NB4 (cell line): Measurements from ENCODE around the gene TOGARAM2.

ENCODE experiments used
- DNase-seq: peaks from one replicate; pipeline ENCODE4 v3.0.0; 2010; ENCODE audit warnings: low read depth
- H3K4me3 ChIP-seq: one replicate; pipeline ENCODE4 v1.5.1; 2011; ENCODE audit warnings: mild to moderate bottlenecking, low read depth, low read length, moderate library complexity
- CTCF ChIP-seq: IDR thresholded peaks from one replicate; pipeline ENCODE4 v1.5.1; 2012; ENCODE audit warnings: low read depth, low read length
- MAX ChIP-seq: IDR thresholded peaks from 2 replicates; pipeline ENCODE4 v1.6.1; 2011; ENCODE audit warnings: low read depth, low read length
- MYC ChIP-seq: IDR thresholded peaks from 2 replicates; pipeline ENCODE4 v1.6.1; 2011; ENCODE audit warnings: low read depth, low read length
- POLR2A ChIP-seq: IDR thresholded peaks from 2 replicates; pipeline ENCODE4 v1.6.1; 2011; ENCODE audit warnings: mild to moderate bottlenecking; ENCODE audit not compliant: insufficient read length; ENCODE audit errors: extremely low read depth

TOGARAM2 gene

GRCh38 chr2:29100564-29100963, 119.5 kb downstream of the TOGARAM2 start:
- no peak overlapping the region for H3K4me3 ChIP-seq
- TF ChIP-seq MAX (no peak), MYC (no peak), CTCF (no peak), POLR2A (no peak)
- DNase-seq = no peak
